SKM-1 (cell line): ENCODE results near the gene MBP.

Experiments used
- DNase-seq: peaks from one replicate; lab custom pipeline; 2025; ENCODE audit not compliant: unreplicated experiment; lab: John Stamatoyannopoulos, UW

The MBP gene

GRCh38 chr18:77135339-77136075 is 2.9 kb upstream of the MBP start:
- no peak for DNase-seq

- no peak for DNase-seq
Observed at GRCh38 chr18:77134611-77135010, 2.0 kb upstream of the MBP start.

GRCh38 chr18:77133835-77134496 is 1.4 kb upstream of the MBP start:
- peak; percentile 33 for DNase-seq

GRCh38 chr18:77133051-77133834 is 660 bp upstream of the MBP start:
- DNase-seq, result no peak

- no peak for DNase-seq
Observed at GRCh38 chr18:77131652-77132368, 773 bp downstream of the MBP start.

GRCh38 chr18:77131100-77131651 is 1.4 kb downstream of the MBP start:
- DNase-seq, result peak; percentile 54

- no peak for DNase-seq
Observed at GRCh38 chr18:77130229-77131099, 2.1 kb downstream of the MBP start.

- DNase-seq, result no peak
Observed at GRCh38 chr18:77129150-77129551, 3.4 kb downstream of the MBP start.

GRCh38 chr18:77127769-77128671 is 4.6 kb downstream of the MBP start:
- DNase-seq, result peak; percentile 95

- DNase-seq, result no peak
Observed at GRCh38 chr18:77124452-77124922, 8.1 kb downstream of the MBP start.

GRCh38 chr18:77123320-77124231 is 9.0 kb downstream of the MBP start:
- DNase-seq, result no peak

- DNase-seq, result no peak
Observed at GRCh38 chr18:77121523-77121922, 11.1 kb downstream of the MBP start.

GRCh38 chr18:77119851-77120491 is 12.6 kb downstream of the MBP start:
- DNase-seq, result no peak

- no peak for DNase-seq
Observed at GRCh38 chr18:77119101-77119850, 13.3 kb downstream of the MBP start.

- no peak for DNase-seq
Observed at GRCh38 chr18:77118256-77119090, 14.1 kb downstream of the MBP start.
